Measurements from ENCODE around the gene HMCES.

- TF ChIP-seq, protein P1, sequence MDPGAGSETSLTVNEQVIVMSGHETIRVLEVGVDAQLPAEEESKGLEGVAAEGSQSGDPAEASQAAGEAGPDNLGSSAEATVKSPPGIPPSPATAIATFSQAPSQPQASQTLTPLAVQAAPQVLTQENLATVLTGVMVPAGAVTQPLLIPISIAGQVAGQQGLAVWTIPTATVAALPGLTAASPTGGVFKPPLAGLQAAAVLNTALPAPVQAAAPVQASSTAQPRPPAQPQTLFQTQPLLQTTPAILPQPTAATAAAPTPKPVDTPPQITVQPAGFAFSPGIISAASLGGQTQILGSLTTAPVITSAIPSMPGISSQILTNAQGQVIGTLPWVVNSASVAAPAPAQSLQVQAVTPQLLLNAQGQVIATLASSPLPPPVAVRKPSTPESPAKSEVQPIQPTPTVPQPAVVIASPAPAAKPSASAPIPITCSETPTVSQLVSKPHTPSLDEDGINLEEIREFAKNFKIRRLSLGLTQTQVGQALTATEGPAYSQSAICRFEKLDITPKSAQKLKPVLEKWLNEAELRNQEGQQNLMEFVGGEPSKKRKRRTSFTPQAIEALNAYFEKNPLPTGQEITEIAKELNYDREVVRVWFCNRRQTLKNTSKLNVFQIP (CRISPR knock-in tag; IDR thresholded peaks at IDR 0.05; ENCODE audit: borderline replicate concordance, low read depth): no peak
- TF ChIP-seq PPARA (CRISPR knock-in tag; IDR thresholded peaks at IDR 0.05; ENCODE audit: borderline replicate concordance): no peak
- TF ChIP-seq, protein P2, sequence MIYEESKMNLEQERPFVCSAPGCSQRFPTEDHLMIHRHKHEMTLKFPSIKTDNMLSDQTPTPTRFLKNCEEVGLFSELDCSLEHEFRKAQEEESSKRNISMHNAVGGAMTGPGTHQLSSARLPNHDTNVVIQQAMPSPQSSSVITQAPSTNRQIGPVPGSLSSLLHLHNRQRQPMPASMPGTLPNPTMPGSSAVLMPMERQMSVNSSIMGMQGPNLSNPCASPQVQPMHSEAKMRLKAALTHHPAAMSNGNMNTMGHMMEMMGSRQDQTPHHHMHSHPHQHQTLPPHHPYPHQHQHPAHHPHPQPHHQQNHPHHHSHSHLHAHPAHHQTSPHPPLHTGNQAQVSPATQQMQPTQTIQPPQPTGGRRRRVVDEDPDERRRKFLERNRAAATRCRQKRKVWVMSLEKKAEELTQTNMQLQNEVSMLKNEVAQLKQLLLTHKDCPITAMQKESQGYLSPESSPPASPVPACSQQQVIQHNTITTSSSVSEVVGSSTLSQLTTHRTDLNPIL (CRISPR knock-in tag; IDR thresholded peaks at IDR 0.05; ENCODE audit: low read depth): no peak
- TF ChIP-seq PATZ1 (CRISPR knock-in tag; IDR thresholded peaks at IDR 0.05; ENCODE audit: borderline replicate concordance): no peak
- no peak for TF ChIP-seq ISL1 (CRISPR knock-in tag; IDR thresholded peaks at IDR 0.05)
- TF ChIP-seq TCF4 (CRISPR knock-in tag; IDR thresholded peaks at IDR 0.05; ENCODE audit: borderline replicate concordance): no peak
- no peak for TF ChIP-seq GLIS3 (CRISPR knock-in tag; IDR thresholded peaks at IDR 0.05)
- peak; percentile 57; the same call in 1 of the 2 replicates for TF ChIP-seq ZNF70 (CRISPR knock-in tag; IDR thresholded peaks at IDR 0.05)
- TF ChIP-seq OSR1 (CRISPR knock-in tag; IDR thresholded peaks at IDR 0.05): no peak
Observed at GRCh38 chr3:129278439-129278965, at the start of gene HMCES.

Data from SK-N-SH treated with all-trans-retinoic acid at 6 μM for 48 hours (cell line).